GM12891 (cell line): Measurements from ENCODE around the gene CSTPP1.
"Not testable (repeated sequence)": the region's sequence is repeated elsewhere in the genome, so short reads cannot be mapped to it uniquely, and the experiment has no call there.

Source experiments
- DNase-seq: peaks from one replicate; pipeline ENCODE4 v3.0.0; 2011; ENCODE audit warnings: low spot score; ENCODE audit not compliant: insufficient read length
- FAIRE-seq: peaks from 2 replicates; lab custom pipeline; 2011; peaks lifted over from hg19 to GRCh38; lab: Jason Lieb, UNC
- PAX5 ChIP-seq: IDR thresholded peaks from 2 replicates; pipeline ENCODE4 v1.6.1; 2011; ENCODE audit warnings: low read length, moderate library complexity, mild to moderate bottlenecking; ENCODE audit not compliant: insufficient read depth, severe bottlenecking
- POLR2A ChIP-seq: IDR thresholded peaks from 2 replicates; pipeline ENCODE4 v1.6.1; 2011; ENCODE audit warnings: low read depth, low read length, control low read depth
- POLR2AphosphoS5 ChIP-seq: IDR thresholded peaks from 2 replicates; pipeline ENCODE4 v1.6.1; 2011; ENCODE audit warnings: low read depth, low read length, control low read depth
- POU2F2 ChIP-seq: IDR thresholded peaks from 2 replicates; pipeline ENCODE4 v1.6.1; 2011; ENCODE audit warnings: low read depth, mild to moderate bottlenecking, control low read depth, low read length, moderate library complexity
- SPI1 ChIP-seq: IDR thresholded peaks from 2 replicates; pipeline ENCODE4 v1.6.1; 2011; ENCODE audit warnings: low read depth, low read length, control low read depth
- TAF1 ChIP-seq: IDR thresholded peaks from 2 replicates; pipeline ENCODE4 v1.6.1; 2011; ENCODE audit warnings: low read depth, low read length, control low read depth

CSTPP1 gene

GRCh38 chr11:46948378-46949131, 12.0 kb downstream of the CSTPP1 start:
- FAIRE-seq = no peak
- no peak for DNase-seq
- TF ChIP-seq PAX5 (no peak), SPI1 (no peak), POLR2AphosphoS5 (no peak), TAF1 (no peak), POLR2A (no peak), POU2F2 (no peak)

- TF ChIP-seq POU2F2 = no peak
- no peak for TF ChIP-seq SPI1
- no peak for TF ChIP-seq PAX5
- TF ChIP-seq TAF1 = no peak
- no peak for TF ChIP-seq POLR2A
- no peak for TF ChIP-seq POLR2AphosphoS5
- FAIRE-seq = no peak
- no peak for DNase-seq
Observed at GRCh38 chr11:46949297-46949696, 12.7 kb downstream of the CSTPP1 start.

GRCh38 chr11:46951864-46952263, 15.3 kb downstream of the CSTPP1 start:
- TF ChIP-seq POLR2A (no peak), PAX5 (no peak), SPI1 (no peak), TAF1 (no peak), POLR2AphosphoS5 (no peak), POU2F2 (no peak)
- DNase-seq (no peak), FAIRE-seq (no peak)

- no peak for TF ChIP-seq POLR2A
- no peak for TF ChIP-seq PAX5
- TF ChIP-seq TAF1 = no peak
- TF ChIP-seq SPI1 = no peak
- TF ChIP-seq POLR2AphosphoS5 = no peak
- TF ChIP-seq POU2F2 = no peak
- FAIRE-seq = no peak
- no peak for DNase-seq
Observed at GRCh38 chr11:46952553-46952952, 16.0 kb downstream of the CSTPP1 start.

- no peak for FAIRE-seq
- no peak for TF ChIP-seq PAX5
- TF ChIP-seq SPI1 = no peak
- TF ChIP-seq POLR2AphosphoS5 = no peak
- no peak for TF ChIP-seq TAF1
- TF ChIP-seq POU2F2 = no peak
- TF ChIP-seq POLR2A = no peak
- no peak for DNase-seq
Observed at GRCh38 chr11:46953093-46953492, 16.5 kb downstream of the CSTPP1 start.

GRCh38 chr11:46958777-46959176, 22.2 kb downstream of the CSTPP1 start:
- FAIRE-seq = no peak

GRCh38 chr11:46961041-46961440, 24.5 kb downstream of the CSTPP1 start:
- no peak for FAIRE-seq
- DNase-seq = no peak
- TF ChIP-seq POLR2A = no peak
- TF ChIP-seq SPI1 = no peak
- no peak for TF ChIP-seq POU2F2
- TF ChIP-seq PAX5 = no peak
- no peak for TF ChIP-seq TAF1
- no peak for TF ChIP-seq POLR2AphosphoS5

More at GRCh38 chr11:46958777-46959176, 22.2 kb downstream of the CSTPP1 start:
- TF ChIP-seq POLR2A (no peak), POLR2AphosphoS5 (no peak), POU2F2 (no peak), PAX5 (no peak), TAF1 (no peak), SPI1 (no peak)
- DNase-seq = no peak

GRCh38 chr11:46961886-46962285, 25.3 kb downstream of the CSTPP1 start:
- DNase-seq, FAIRE-seq: not testable (repeated sequence)

- FAIRE-seq (no peak), DNase-seq (no peak)
- TF ChIP-seq TAF1 (no peak), POLR2AphosphoS5 (no peak), PAX5 (no peak), POLR2A (no peak)
Observed at GRCh38 chr11:46963844-46964243, 27.3 kb downstream of the CSTPP1 start.

GRCh38 chr11:46966773-46967172, 30.2 kb downstream of the CSTPP1 start:
- no peak for FAIRE-seq
- no peak for TF ChIP-seq POLR2AphosphoS5
- TF ChIP-seq POU2F2 = no peak
- no peak for TF ChIP-seq POLR2A
- no peak for TF ChIP-seq TAF1
- no peak for TF ChIP-seq SPI1
- no peak for TF ChIP-seq PAX5
- DNase-seq = no peak

- no peak for DNase-seq
- no peak for FAIRE-seq
- no peak for TF ChIP-seq POLR2AphosphoS5
Observed at GRCh38 chr11:46967962-46968361, 31.4 kb downstream of the CSTPP1 start.
